ENCODE data around the gene SP3.

GRCh38 chr2:173866874-173867618 is 98.1 kb downstream of the SP3 start:
- TF ChIP-seq CTCF (IDR thresholded peaks at IDR 0.05 in 8 of 11, conservative IDR thresholded peaks at IDR 0.05 in 3 of 11) (no peak), POLR2AphosphoS5 (IDR thresholded peaks at IDR 0.05) (no peak), POLR2A (IDR thresholded peaks at IDR 0.05) (no peak)
